NCI-H1048 (cell line): ENCODE measurements around the gene GPATCH2L.

ENCODE experiments used
- DNase-seq: peaks from one replicate; lab custom pipeline; 2025; lab: John Stamatoyannopoulos, UW

The GPATCH2L gene

GRCh38 chr14:76136476-76137110 lies 15.1 kb upstream of the GPATCH2L start:
- DNase-seq, result no peak

GRCh38 chr14:76138119-76138757 lies 13.5 kb upstream of the GPATCH2L start:
- DNase-seq, result no peak

- DNase-seq, result no peak
These were observed 12.7 kb upstream of the GPATCH2L start for GRCh38 chr14:76138758-76139723.

- no peak for DNase-seq
These were observed 8.1 kb upstream of the GPATCH2L start for GRCh38 chr14:76143642-76144041.

- DNase-seq, result no peak
These were observed 4.7 kb upstream of the GPATCH2L start for GRCh38 chr14:76146976-76147375.

GRCh38 chr14:76149196-76149595 lies 2.5 kb upstream of the GPATCH2L start:
- no peak for DNase-seq

- DNase-seq, result no peak
These were observed 585 bp downstream of the GPATCH2L start for GRCh38 chr14:76152333-76152681.

GRCh38 chr14:76153919-76154318 lies 2.2 kb downstream of the GPATCH2L start:
- no peak for DNase-seq

GRCh38 chr14:76154539-76155126 lies 2.9 kb downstream of the GPATCH2L start:
- no peak for DNase-seq

- DNase-seq, result no peak
These were observed 12.1 kb downstream of the GPATCH2L start for GRCh38 chr14:76163668-76164363.

- DNase-seq, result no peak
These were observed 16.8 kb downstream of the GPATCH2L start for GRCh38 chr14:76168531-76168930.

GRCh38 chr14:76169776-76170175 lies 18.1 kb downstream of the GPATCH2L start:
- no peak for DNase-seq

- no peak for DNase-seq
These were observed 23.3 kb downstream of the GPATCH2L start for GRCh38 chr14:76174982-76175381.

GRCh38 chr14:76175942-76176341 lies 24.2 kb downstream of the GPATCH2L start:
- DNase-seq, result no peak

GRCh38 chr14:76181546-76181945 lies 29.8 kb downstream of the GPATCH2L start:
- DNase-seq, result no peak

- no peak for DNase-seq
These were observed 34.7 kb downstream of the GPATCH2L start for GRCh38 chr14:76186308-76187027.

GRCh38 chr14:76191297-76191696 lies 39.6 kb downstream of the GPATCH2L start:
- no peak for DNase-seq

- DNase-seq, result no peak
These were observed 42.0 kb downstream of the GPATCH2L start for GRCh38 chr14:76193696-76194095.

GRCh38 chr14:76194327-76194726 lies 42.6 kb downstream of the GPATCH2L start:
- DNase-seq, result no peak

GRCh38 chr14:76195003-76195402 lies 43.3 kb downstream of the GPATCH2L start:
- DNase-seq, result no peak
